Endothelial cell (in vitro differentiated cells): ENCODE measurements around the gene TUBG1. TPM values are rescaled to one million over a fixed set of nuclear protein-coding genes. Genes with fewer than 3 reads are reported as not detected.
"Not testable (repeated sequence)": the region's sequence is repeated elsewhere in the genome, so short reads cannot be mapped to it uniquely, and the experiment has no call there.

Experiments used
- DNase-seq: peaks from one replicate; pipeline ENCODE4 v3.0.0; 2021; ENCODE audit warnings: low spot score
- H3K27ac Mint-ChIP-seq: one replicate; pipeline ENCODE4 v1.8.0; 2021; ENCODE audit warnings: mixed read lengths, inconsistent platforms; ENCODE audit not compliant: unreplicated experiment
- H3K27me3 Mint-ChIP-seq: one replicate; pipeline ENCODE4 v1.8.0; 2021; ENCODE audit warnings: mild to moderate bottlenecking, moderate library complexity, mixed read lengths, inconsistent platforms; ENCODE audit not compliant: unreplicated experiment
- H3K36me3 Mint-ChIP-seq: one replicate; pipeline ENCODE4 v1.8.0; 2021; ENCODE audit warnings: mild to moderate bottlenecking, low read depth, mixed read lengths, inconsistent platforms; ENCODE audit not compliant: unreplicated experiment
- H3K4me1 Mint-ChIP-seq: one replicate; pipeline ENCODE4 v1.8.0; 2021; ENCODE audit warnings: mild to moderate bottlenecking, mixed read lengths, inconsistent platforms; ENCODE audit not compliant: unreplicated experiment
- H3K4me3 Mint-ChIP-seq: one replicate; pipeline ENCODE4 v1.8.0; 2021; ENCODE audit warnings: mild to moderate bottlenecking, mixed read lengths, inconsistent platforms; ENCODE audit not compliant: unreplicated experiment
- H3K9me3 Mint-ChIP-seq: one replicate; pipeline ENCODE4 v1.8.0; 2021; ENCODE audit warnings: mixed read lengths, inconsistent platforms; ENCODE audit not compliant: unreplicated experiment
- total RNA-seq: library from RNA; stranded (reverse); fragmentation: NEBNext Ultra II Directional; extraction: Animal tissue kit (Norgen Biotek cat#: 25700); gene quantifications from one replicate; pipeline ENCODE4 v1.2.1, GENCODE V29; 2021; ENCODE audit not compliant: unreplicated experiment
- TF ChIP-seq, protein P1 (sequence below): fragments of 200-600 bp; sonication (generic); IDR thresholded peaks from one replicate; pipeline ENCODE4 v1.5.0; 2021; ENCODE audit warnings: antibody characterized with exemption; ENCODE audit not compliant: unreplicated experiment

TUBG1 gene
- total RNA-seq, 1 donor from 2014 or later, result 54.5 TPM

DNA sequence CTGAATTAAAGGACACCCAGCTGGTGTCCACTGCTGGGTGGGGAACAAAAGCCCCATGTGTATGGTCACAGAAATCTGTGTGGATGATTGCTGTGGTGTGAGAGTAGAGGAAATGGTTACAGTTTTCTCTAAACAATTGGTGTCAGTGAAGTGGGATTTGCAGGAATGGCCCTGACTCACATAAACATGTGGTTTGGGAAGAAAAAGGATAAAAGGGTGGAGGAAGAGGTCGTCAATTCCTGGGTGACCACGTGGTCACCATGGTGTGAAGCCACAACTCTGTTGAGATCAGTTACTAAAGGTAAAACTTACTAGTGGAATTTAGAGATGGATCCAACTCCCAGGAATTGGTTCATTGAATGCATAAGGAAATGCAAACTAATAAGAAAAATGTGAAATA lies 46.0 kb downstream of the TUBG1 start:
- no peak overlapping the region for H3K27ac Mint-ChIP-seq
- peaks cover 13% of the 10 kb centered on the region for H3K4me1 Mint-ChIP-seq
- TF ChIP-seq, protein P1, sequence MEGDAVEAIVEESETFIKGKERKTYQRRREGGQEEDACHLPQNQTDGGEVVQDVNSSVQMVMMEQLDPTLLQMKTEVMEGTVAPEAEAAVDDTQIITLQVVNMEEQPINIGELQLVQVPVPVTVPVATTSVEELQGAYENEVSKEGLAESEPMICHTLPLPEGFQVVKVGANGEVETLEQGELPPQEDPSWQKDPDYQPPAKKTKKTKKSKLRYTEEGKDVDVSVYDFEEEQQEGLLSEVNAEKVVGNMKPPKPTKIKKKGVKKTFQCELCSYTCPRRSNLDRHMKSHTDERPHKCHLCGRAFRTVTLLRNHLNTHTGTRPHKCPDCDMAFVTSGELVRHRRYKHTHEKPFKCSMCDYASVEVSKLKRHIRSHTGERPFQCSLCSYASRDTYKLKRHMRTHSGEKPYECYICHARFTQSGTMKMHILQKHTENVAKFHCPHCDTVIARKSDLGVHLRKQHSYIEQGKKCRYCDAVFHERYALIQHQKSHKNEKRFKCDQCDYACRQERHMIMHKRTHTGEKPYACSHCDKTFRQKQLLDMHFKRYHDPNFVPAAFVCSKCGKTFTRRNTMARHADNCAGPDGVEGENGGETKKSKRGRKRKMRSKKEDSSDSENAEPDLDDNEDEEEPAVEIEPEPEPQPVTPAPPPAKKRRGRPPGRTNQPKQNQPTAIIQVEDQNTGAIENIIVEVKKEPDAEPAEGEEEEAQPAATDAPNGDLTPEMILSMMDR, result no peak
- no peaks in the 10 kb centered on the region for H3K9me3 Mint-ChIP-seq
- no peak for DNase-seq
- H3K36me3 Mint-ChIP-seq, result peaks cover 6% of the 10 kb centered on the region
- H3K27me3 Mint-ChIP-seq, result peaks cover 7% of the 10 kb centered on the region
- no peak overlapping the region for H3K4me3 Mint-ChIP-seq

DNA sequence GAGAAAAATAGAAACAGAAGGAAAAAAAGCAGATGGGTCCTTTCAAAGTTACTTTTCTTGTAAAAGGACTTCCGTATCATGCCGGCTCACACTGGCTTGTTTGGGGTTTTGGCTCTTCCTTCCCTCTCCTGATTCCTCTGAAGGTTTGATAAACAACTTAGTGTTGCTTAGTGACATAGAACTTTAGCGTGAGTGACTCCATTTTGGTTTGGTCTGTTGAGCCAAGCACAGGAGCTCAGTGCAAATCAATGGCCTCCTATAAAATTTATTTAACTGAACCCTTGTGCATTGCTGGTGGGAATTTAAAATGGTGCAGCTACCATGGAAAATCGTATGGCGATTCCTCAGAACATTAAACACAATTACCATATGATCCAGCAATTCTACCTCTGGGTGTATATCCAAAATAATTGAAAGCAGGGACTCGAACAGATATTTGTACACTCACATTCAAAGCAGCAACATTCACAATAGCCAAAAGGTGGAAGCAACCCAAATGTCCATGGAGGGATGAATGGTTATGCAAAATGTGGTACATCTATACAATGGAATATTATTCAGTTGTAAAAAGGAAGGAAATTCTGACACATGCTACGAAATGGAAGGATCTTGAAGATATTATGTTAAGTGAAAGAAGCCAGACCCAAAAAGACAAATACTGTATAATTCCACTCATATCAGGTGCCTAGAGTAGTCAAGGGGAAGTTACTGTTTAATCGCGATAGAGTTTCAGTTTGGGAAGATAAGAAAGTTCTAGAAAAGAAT lies 48.5 kb downstream of the TUBG1 start:
- Mint-ChIP-seq H3K4me1 (peaks cover 13% of the 10 kb centered on the region), H3K27ac (peak overlapping the region; percentile 13), H3K9me3 (no peaks in the 10 kb centered on the region), H3K27me3 (peaks cover 7% of the 10 kb centered on the region), H3K36me3 (peaks cover 6% of the 10 kb centered on the region), H3K4me3 (peak overlapping the region; percentile 61)
- DNase-seq, result no peak
- TF ChIP-seq, protein P1, result no peak

DNA sequence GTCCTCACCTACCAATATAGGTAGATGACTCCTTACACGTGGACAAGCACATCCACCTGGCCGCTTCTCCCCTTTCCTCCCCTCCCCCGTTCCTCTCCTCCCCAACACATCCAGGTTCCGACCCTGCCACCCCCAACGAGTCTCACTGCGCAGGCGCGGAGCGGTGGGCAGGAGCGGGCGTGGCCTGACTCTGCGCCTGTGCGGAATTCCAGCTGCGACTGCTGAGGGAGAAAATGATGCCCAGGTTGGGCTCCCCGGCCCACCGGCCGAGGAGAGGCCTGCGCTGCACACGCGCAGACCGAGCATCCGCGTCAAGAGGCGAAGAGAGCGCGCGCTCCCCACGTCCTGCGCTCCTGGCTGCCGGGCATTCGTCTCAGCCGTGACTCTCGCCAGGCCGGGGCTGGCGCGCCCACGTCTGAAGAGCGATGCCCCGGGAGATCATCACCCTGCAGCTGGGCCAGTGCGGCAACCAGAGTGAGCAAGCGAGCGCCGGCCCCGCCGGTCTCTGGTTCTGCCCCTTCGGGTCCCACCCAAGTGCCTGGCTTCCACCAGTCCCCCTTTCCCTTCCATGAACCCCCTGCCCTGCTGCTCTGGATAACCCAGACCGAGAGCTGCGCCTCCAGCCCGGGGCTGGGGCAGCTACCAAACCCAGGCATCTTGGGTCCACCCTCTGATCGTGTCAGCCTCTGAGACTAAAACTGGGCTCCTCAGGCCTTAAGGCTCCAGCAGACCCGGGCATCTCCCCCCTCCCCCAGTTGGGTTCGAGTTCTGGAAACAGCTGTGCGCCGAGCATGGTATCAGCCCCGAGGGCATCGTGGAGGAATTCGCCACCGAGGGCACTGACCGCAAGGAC lies 49.8 kb downstream of the TUBG1 start, which contains the start of gene TUBG2:
Gene TUBG2, plus strand, starts transcription at position 206 of the 853 bp plus-strand sequence. Its CDS starts 220 bp downstream, at position 426.
- peak within 1 kb of the TSS; percentile 13 for H3K27ac Mint-ChIP-seq
- peaks cover 6% of the 10 kb centered on the region for H3K36me3 Mint-ChIP-seq
- H3K9me3 Mint-ChIP-seq, result no peaks in the 10 kb centered on the region
- peak within 1 kb of the TSS; percentile 89 for H3K4me3 Mint-ChIP-seq
- TF ChIP-seq, protein P1, result no peak
- peak; percentile 86 for DNase-seq
- peaks cover 7% of the 10 kb centered on the region for H3K27me3 Mint-ChIP-seq
- H3K4me1 Mint-ChIP-seq, result peaks cover 8% of the 10 kb centered on the region

DNA sequence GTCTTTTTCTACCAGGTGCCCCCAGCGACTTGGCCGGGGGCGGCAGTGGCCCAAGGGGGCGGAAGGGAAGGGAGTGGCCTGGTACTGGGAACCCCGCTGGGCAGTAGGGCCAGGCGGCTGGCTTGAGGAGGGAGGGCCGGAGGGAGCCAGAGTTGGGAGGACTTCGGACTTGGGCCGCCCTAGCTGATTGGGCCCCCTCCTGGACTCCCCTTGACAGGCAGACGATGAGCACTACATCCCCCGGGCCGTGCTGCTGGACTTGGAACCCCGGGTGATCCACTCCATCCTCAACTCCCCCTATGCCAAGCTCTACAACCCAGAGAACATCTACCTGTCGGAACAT lies 50.4 kb downstream of the TUBG1 start:
- H3K4me3 Mint-ChIP-seq, result peak overlapping the region; percentile 89
- H3K27ac Mint-ChIP-seq, H3K27me3 Mint-ChIP-seq, DNase-seq, H3K36me3 Mint-ChIP-seq, H3K4me1 Mint-ChIP-seq, H3K9me3 Mint-ChIP-seq: not testable (repeated sequence)

DNA sequence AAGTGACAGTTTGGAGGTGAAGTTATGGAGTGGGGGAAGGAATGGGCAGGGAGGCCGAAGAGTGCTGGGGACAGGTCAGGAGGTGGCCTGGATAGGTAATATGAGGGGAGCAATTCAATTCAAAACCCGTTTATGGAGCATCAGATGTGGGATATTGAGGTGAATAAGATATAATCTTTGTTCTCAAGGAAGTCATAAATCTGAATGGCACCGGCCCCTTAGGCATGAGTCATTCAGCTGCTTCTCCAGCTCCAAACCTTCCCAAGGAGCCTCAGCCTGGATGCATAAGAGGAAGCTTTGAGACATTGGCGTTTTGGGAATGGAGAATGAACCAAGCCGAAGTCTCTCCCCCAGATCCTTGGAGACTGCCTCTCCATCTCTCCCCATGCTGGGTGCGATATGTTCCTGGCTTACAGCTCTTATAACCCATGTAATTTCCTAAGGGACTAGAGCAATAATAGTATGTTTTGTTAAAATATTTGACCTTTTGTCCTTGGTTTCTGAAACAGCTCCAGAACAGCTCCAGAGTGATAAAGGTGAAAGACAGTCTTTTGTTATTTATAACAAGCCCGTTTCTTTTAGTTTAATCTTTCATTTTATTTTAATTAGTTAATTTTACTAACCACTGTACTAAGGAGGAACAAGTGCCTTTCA lies 51.3 kb downstream of the TUBG1 start:
- H3K4me3 Mint-ChIP-seq, result peak overlapping the region; percentile 0
- H3K36me3 Mint-ChIP-seq, result peaks cover 6% of the 10 kb centered on the region
- H3K27me3 Mint-ChIP-seq, result peaks cover 4% of the 10 kb centered on the region
- peaks cover 6% of the 10 kb centered on the region for H3K4me1 Mint-ChIP-seq
- TF ChIP-seq, protein P1, result no peak
- no peaks in the 10 kb centered on the region for H3K9me3 Mint-ChIP-seq
- no peak overlapping the region for H3K27ac Mint-ChIP-seq
- DNase-seq, result no peak
